ENCODE results near the gene INSC. TPM values are rescaled to one million over a fixed set of nuclear protein-coding genes. Genes with fewer than 3 reads are reported as not detected.

INSC gene
- total RNA-seq, 1 experiment from 2014 or later: 0.17 TPM

DNA sequence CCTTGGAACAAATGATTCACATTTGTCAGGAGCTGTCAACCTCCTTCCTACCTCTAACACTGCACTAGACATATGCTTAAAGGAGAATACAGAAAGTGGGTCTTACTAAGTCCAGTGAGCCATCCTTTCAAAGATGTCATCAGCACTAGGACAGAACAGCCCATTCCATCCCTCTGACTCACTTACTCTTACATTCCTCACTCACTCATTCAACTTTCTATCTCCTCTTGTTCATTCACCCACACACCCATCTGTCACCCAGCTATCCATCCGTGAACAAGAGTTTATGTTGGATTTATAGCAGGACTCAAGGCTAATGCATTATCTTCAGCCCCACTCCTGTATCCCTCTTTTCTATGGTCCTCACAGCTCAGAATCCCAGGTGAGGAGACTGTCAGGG lies 9.1 kb downstream of the INSC start:
- TF ChIP-seq CBX3 (IDR thresholded peaks at IDR 0.05; ENCODE audit: low read depth) (no peak), JUND (IDR thresholded peaks at IDR 0.05) (no peak), EZH2 (IDR thresholded peaks at IDR 0.05) (no peak), SIN3A (IDR thresholded peaks at IDR 0.05; ENCODE audit: low read depth) (no peak), ZFX (IDR thresholded peaks at IDR 0.05) (no peak), SP1 (IDR thresholded peaks at IDR 0.05; ENCODE audit: low read depth) (no peak), FOSL1 (IDR thresholded peaks at IDR 0.05; ENCODE audit: low read depth) (no peak), SRF (IDR thresholded peaks at IDR 0.05; ENCODE audit: low read depth) (no peak), RAD21 (IDR thresholded peaks at IDR 0.05; ENCODE audit: low read depth) (no peak), ELF1 (IDR thresholded peaks at IDR 0.05; ENCODE audit: borderline replicate concordance, low read depth) (no peak), TCF7L2 (IDR thresholded peaks at IDR 0.05; ENCODE audit: borderline replicate concordance, extremely low read depth, insufficient read depth, insufficient read length) (no peak), ZNF274 (IDR thresholded peaks at IDR 0.05; ENCODE audit: low read depth, low read length) (no peak)
- TF ChIP-seq, protein P1, sequence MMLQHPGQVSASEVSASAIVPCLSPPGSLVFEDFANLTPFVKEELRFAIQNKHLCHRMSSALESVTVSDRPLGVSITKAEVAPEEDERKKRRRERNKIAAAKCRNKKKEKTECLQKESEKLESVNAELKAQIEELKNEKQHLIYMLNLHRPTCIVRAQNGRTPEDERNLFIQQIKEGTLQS (IDR thresholded peaks at IDR 0.05): no peak
- TF ChIP-seq, protein P2, sequence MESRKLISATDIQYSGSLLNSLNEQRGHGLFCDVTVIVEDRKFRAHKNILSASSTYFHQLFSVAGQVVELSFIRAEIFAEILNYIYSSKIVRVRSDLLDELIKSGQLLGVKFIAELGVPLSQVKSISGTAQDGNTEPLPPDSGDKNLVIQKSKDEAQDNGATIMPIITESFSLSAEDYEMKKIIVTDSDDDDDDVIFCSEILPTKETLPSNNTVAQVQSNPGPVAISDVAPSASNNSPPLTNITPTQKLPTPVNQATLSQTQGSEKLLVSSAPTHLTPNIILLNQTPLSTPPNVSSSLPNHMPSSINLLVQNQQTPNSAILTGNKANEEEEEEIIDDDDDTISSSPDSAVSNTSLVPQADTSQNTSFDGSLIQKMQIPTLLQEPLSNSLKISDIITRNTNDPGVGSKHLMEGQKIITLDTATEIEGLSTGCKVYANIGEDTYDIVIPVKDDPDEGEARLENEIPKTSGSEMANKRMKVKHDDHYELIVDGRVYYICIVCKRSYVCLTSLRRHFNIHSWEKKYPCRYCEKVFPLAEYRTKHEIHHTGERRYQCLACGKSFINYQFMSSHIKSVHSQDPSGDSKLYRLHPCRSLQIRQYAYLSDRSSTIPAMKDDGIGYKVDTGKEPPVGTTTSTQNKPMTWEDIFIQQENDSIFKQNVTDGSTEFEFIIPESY (IDR thresholded peaks at IDR 0.05; ENCODE audit: extremely low read depth, insufficient replicate concordance, low read length): no peak
- TF ChIP-seq, protein P3, sequence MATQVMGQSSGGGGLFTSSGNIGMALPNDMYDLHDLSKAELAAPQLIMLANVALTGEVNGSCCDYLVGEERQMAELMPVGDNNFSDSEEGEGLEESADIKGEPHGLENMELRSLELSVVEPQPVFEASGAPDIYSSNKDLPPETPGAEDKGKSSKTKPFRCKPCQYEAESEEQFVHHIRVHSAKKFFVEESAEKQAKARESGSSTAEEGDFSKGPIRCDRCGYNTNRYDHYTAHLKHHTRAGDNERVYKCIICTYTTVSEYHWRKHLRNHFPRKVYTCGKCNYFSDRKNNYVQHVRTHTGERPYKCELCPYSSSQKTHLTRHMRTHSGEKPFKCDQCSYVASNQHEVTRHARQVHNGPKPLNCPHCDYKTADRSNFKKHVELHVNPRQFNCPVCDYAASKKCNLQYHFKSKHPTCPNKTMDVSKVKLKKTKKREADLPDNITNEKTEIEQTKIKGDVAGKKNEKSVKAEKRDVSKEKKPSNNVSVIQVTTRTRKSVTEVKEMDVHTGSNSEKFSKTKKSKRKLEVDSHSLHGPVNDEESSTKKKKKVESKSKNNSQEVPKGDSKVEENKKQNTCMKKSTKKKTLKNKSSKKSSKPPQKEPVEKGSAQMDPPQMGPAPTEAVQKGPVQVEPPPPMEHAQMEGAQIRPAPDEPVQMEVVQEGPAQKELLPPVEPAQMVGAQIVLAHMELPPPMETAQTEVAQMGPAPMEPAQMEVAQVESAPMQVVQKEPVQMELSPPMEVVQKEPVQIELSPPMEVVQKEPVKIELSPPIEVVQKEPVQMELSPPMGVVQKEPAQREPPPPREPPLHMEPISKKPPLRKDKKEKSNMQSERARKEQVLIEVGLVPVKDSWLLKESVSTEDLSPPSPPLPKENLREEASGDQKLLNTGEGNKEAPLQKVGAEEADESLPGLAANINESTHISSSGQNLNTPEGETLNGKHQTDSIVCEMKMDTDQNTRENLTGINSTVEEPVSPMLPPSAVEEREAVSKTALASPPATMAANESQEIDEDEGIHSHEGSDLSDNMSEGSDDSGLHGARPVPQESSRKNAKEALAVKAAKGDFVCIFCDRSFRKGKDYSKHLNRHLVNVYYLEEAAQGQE (IDR thresholded peaks at IDR 0.05; ENCODE audit: low read depth): no peak
- CTCF ChIA-PET: interaction anchor here (1.6 kb wide), 1 partner anchor 24 kb away, joined by 5 read pairs; no protein-coding TSS in a partner anchor
- Histone ChIP-seq H3K36me3 (ENCODE audit: control insufficient read depth in 1 of 2, insufficient read depth in 2 of 2, low read length in 2 of 2) (no peaks in the 10 kb centered on the region), H3K4me1 (ENCODE audit: control insufficient read depth in 1 of 2, insufficient read depth in 2 of 2, low read length in 2 of 2) (peaks cover 0 to 12% of the 10 kb centered on the region in 2 experiments; a peak in 2 of 4 replicates), H2AFZ (ENCODE audit: low read depth, low read length, poor library complexity, severe bottlenecking) (no peak overlapping the region), H3K79me2 (ENCODE audit: insufficient read depth, low read length) (no peaks in the 10 kb centered on the region), H4K20me1 (ENCODE audit: insufficient read depth) (no peaks in the 10 kb centered on the region), H3K9me2 (ENCODE audit: insufficient read depth) (no peaks in the 10 kb centered on the region), H3K27me3 (ENCODE audit: insufficient read depth, low read length) (no peaks in the 10 kb centered on the region), H3K27ac (ENCODE audit: low read depth, low read length) (no peak overlapping the region), H3K4me2 (ENCODE audit: low read length) (peak overlapping the region; percentile 6; the same call in 1 of the 2 replicates), H3K9ac (ENCODE audit: low read length) (no peak overlapping the region), H3K9me3 (ENCODE audit: control insufficient read depth in 1 of 2, insufficient read depth in 1 of 2, low read depth in 1 of 2, low read length in 2 of 2) (no peaks in the 10 kb centered on the region), H3K4me3 (replicated peaks in 1 of 2; ENCODE audit: low read depth in 1 of 2, low read length in 2 of 2) (no peak overlapping the region)
- POLR2A ChIA-PET: no interaction called here
- peak; percentile 23 for DNase-seq (ENCODE audit: low read depth, low spot score)
- intact Hi-C loops (cut with micrococcal nuclease): no loop called here
- ATAC-seq: peak; percentile 63; the same call in 1 of the 2 replicates
- BruUV-seq (replicated peaks): no TSS peak
- RAD21 ChIA-PET (ENCODE audit: low non-redundant PET in 1 of 2, low total read pairs in 2 of 2, uncharacterized antibody in 2 of 2, unreplicated experiment in 2 of 2): no interaction called here

All from HCT116 (cell line).